ENCODE results near the gene NCEH1. TPM values are rescaled to one million over a fixed set of nuclear protein-coding genes. Genes with fewer than 3 reads are reported as not detected.

Gene NCEH1
- total and polyA plus RNA-seq, 2 of the 13 experiments (the other 11 are each of a cell fraction or from before 2014, with no cell fraction given), result 12.9 to 21.4 TPM

DNA sequence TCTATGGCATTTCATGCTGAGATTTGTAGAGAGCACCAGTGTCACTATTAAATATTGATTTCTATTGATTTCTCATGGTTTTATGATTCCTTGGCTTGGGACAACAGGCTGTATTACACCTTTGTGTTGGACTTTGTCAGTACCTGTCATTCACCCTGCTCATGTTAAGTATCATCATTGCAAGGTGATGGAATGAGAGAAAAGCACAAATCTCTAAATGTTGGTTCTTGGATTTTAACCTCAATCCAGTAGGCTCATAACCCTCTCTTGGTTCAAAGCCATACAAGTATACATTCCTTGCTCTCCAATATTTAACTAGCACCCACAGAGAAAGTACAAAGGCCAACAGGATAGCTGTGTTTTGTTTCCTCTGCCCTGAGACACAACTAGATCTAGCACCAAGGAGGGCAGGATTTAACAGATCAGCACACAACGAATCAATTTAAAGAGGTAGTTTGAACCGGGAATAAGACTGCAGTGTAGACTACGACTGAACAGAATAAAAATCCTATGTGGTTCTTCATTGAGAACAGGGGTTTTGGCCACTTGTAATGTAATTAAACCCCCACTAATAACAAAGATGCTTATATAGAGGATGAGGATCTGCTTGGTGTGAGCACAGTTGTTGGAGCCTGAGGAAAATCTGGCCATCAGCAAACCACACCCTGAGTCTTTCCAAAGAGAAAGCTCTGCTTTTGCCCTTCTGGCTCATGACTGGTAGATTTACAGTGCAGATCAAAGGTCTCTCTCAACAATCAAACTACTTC lies 109.6 kb downstream of the NCEH1 start (continued):
- TF ChIP-seq NCOA2 (CRISPR knock-in tag; IDR thresholded peaks at IDR 0.05) (peak; percentile 62; the same call in 1 of the 2 replicates), EZH2 (conservative IDR thresholded peaks at IDR 0.05; ENCODE audit: low read depth, low read length) (no peak), CC2D1A (CRISPR knock-in tag; IDR thresholded peaks at IDR 0.05) (no peak), ZNF225 (CRISPR knock-in tag; IDR thresholded peaks at IDR 0.05) (no peak), REXO4 (CRISPR knock-in tag; IDR thresholded peaks at IDR 0.05; ENCODE audit: borderline replicate concordance) (no peak), NR2F6 (IDR thresholded peaks at IDR 0.05) (peak; percentile 36), NR2F6 (CRISPR knock-in tag; IDR thresholded peaks at IDR 0.05) (0 out of 2 replicates have a peak, but pooled peaks have one; percentile 21), KLF15 (CRISPR knock-in tag; IDR thresholded peaks at IDR 0.05; ENCODE audit: borderline replicate concordance) (no peak), ZBTB1 (CRISPR knock-in tag; IDR thresholded peaks at IDR 0.05; ENCODE audit: borderline replicate concordance) (no peak), KLF12 (CRISPR knock-in tag; IDR thresholded peaks at IDR 0.05; ENCODE audit: borderline replicate concordance) (no peak), TRIM24 (CRISPR knock-in tag; IDR thresholded peaks at IDR 0.05) (no peak), DNMT3B (CRISPR knock-in tag; conservative IDR thresholded peaks at IDR 0.05) (no peak), ZNF552 (CRISPR knock-in tag; IDR thresholded peaks at IDR 0.05; ENCODE audit: borderline replicate concordance) (no peak), GABPA (IDR thresholded peaks at IDR 0.05; ENCODE audit: low read depth, low read length) (no peak), GABPA (CRISPR knock-in tag; IDR thresholded peaks at IDR 0.05; ENCODE audit: low read depth) (no peak), ZFP36L1 (CRISPR knock-in tag; IDR thresholded peaks at IDR 0.05) (no peak), JUNB (CRISPR knock-in tag; IDR thresholded peaks at IDR 0.05; ENCODE audit: borderline replicate concordance) (no peak), THAP11 (CRISPR knock-in tag; IDR thresholded peaks at IDR 0.05) (no peak; the same call in 1 of the 2 replicates)
- TF ChIP-seq, protein P1, sequence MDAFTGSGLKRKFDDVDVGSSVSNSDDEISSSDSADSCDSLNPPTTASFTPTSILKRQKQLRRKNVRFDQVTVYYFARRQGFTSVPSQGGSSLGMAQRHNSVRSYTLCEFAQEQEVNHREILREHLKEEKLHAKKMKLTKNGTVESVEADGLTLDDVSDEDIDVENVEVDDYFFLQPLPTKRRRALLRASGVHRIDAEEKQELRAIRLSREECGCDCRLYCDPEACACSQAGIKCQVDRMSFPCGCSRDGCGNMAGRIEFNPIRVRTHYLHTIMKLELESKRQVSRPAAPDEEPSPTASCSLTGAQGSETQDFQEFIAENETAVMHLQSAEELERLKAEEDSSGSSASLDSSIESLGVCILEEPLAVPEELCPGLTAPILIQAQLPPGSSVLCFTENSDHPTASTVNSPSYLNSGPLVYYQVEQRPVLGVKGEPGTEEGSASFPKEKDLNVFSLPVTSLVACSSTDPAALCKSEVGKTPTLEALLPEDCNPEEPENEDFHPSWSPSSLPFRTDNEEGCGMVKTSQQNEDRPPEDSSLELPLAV (CRISPR knock-in tag; conservative IDR thresholded peaks at IDR 0.05; ENCODE audit: low read depth), result no peak
- TF ChIP-seq, protein P2, sequence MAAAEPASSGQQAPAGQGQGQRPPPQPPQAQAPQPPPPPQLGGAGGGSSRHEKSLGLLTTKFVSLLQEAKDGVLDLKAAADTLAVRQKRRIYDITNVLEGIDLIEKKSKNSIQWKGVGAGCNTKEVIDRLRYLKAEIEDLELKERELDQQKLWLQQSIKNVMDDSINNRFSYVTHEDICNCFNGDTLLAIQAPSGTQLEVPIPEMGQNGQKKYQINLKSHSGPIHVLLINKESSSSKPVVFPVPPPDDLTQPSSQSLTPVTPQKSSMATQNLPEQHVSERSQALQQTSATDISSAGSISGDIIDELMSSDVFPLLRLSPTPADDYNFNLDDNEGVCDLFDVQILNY (CRISPR knock-in tag; conservative IDR thresholded peaks at IDR 0.05), result no peak
- TF ChIP-seq, protein P3, sequence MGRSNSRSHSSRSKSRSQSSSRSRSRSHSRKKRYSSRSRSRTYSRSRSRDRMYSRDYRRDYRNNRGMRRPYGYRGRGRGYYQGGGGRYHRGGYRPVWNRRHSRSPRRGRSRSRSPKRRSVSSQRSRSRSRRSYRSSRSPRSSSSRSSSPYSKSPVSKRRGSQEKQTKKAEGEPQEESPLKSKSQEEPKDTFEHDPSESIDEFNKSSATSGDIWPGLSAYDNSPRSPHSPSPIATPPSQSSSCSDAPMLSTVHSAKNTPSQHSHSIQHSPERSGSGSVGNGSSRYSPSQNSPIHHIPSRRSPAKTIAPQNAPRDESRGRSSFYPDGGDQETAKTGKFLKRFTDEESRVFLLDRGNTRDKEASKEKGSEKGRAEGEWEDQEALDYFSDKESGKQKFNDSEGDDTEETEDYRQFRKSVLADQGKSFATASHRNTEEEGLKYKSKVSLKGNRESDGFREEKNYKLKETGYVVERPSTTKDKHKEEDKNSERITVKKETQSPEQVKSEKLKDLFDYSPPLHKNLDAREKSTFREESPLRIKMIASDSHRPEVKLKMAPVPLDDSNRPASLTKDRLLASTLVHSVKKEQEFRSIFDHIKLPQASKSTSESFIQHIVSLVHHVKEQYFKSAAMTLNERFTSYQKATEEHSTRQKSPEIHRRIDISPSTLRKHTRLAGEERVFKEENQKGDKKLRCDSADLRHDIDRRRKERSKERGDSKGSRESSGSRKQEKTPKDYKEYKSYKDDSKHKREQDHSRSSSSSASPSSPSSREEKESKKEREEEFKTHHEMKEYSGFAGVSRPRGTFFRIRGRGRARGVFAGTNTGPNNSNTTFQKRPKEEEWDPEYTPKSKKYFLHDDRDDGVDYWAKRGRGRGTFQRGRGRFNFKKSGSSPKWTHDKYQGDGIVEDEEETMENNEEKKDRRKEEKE (IDR thresholded peaks at IDR 0.05), result no peak
- TF ChIP-seq, protein P4, sequence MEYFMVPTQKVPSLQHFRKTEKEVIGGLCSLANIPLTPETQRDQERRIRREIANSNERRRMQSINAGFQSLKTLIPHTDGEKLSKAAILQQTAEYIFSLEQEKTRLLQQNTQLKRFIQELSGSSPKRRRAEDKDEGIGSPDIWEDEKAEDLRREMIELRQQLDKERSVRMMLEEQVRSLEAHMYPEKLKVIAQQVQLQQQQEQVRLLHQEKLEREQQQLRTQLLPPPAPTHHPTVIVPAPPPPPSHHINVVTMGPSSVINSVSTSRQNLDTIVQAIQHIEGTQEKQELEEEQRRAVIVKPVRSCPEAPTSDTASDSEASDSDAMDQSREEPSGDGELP (IDR thresholded peaks at IDR 0.05; ENCODE audit: borderline replicate concordance, low read depth), result no peak
- TF ChIP-seq, protein P5, sequence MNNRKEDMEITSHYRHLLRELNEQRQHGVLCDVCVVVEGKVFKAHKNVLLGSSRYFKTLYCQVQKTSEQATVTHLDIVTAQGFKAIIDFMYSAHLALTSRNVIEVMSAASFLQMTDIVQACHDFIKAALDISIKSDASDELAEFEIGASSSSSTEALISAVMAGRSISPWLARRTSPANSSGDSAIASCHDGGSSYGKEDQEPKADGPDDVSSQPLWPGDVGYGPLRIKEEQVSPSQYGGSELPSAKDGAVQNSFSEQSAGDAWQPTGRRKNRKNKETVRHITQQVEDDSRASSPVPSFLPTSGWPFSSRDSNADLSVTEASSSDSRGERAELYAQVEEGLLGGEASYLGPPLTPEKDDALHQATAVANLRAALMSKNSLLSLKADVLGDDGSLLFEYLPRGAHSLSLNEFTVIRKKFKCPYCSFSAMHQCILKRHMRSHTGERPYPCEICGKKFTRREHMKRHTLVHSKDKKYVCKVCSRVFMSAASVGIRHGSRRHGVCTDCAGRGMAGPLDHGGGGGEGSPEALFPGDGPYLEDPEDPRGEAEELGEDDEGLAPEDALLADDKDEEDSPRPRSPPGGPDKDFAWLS (CRISPR knock-in tag; IDR thresholded peaks at IDR 0.05; ENCODE audit: borderline replicate concordance), result no peak
